HepG2 (cell line): Measurements from ENCODE around the gene TAS2R4. TPM values are rescaled to one million over a fixed set of nuclear protein-coding genes. Genes with fewer than 3 reads are reported as not detected.

ENCODE experiments used
- AKAP8 ChIP-seq: sonication (generic); formaldehyde crosslinking; IDR thresholded peaks from 2 replicates; pipeline ENCODE4 v1.5.1; 2020; ENCODE audit warnings: mild to moderate bottlenecking, missing genetic modification reagents
- ATF2 ChIP-seq: sonication (generic); formaldehyde crosslinking; IDR thresholded peaks from 2 replicates; pipeline ENCODE4 v1.4.0; 2020; ENCODE audit warnings: missing genetic modification reagents
- DMAP1 ChIP-seq: IDR thresholded peaks from 2 replicates; pipeline ENCODE4 v1.6.1; 2016
- GATAD2A ChIP-seq: IDR thresholded peaks from 2 replicates; pipeline ENCODE4 v1.6.1; 2016
- HNRNPK ChIP-seq: fragments of 200-400 bp; formaldehyde crosslinking; IDR thresholded peaks from 2 replicates; pipeline ENCODE4 v1.6.1; 2018; ENCODE audit warnings: low read length, low read depth, moderate library complexity, mild to moderate bottlenecking; ENCODE audit not compliant: poor library complexity, severe bottlenecking
- MLXIP ChIP-seq: sonication (generic); formaldehyde crosslinking; IDR thresholded peaks from 2 replicates; pipeline ENCODE4 v1.9.0; 2021; ENCODE audit warnings: missing genetic modification reagents, borderline replicate concordance
- NRL ChIP-seq: sonication (generic); formaldehyde crosslinking; IDR thresholded peaks from 2 replicates; pipeline ENCODE4 v1.5.0; 2020; ENCODE audit warnings: missing genetic modification reagents, mild to moderate bottlenecking, moderate library complexity, borderline replicate concordance
- RARA ChIP-seq: IDR thresholded peaks from 2 replicates; pipeline ENCODE4 v1.6.1; 2016; ENCODE audit warnings: missing genetic modification reagents, missing compliant biosample characterization
- TBL1XR1 ChIP-seq: fragments of 150-350 bp; IDR thresholded peaks from 2 replicates; pipeline ENCODE4 v1.6.1; 2014; ENCODE audit warnings: borderline replicate concordance, low read length; ENCODE audit not compliant: partially characterized antibody
- ZBTB46 ChIP-seq: sonication (generic); formaldehyde crosslinking; IDR thresholded peaks from 2 replicates; pipeline ENCODE4 v1.4.0; 2020; ENCODE audit warnings: mild to moderate bottlenecking, missing genetic modification reagents, borderline replicate concordance
- ZFP1 ChIP-seq: IDR thresholded peaks from 2 replicates; pipeline ENCODE4 v1.6.1; 2016
- ZNF160 ChIP-seq: sonication (generic); formaldehyde crosslinking; IDR thresholded peaks from 2 replicates; pipeline ENCODE4 v1.8.0; 2022; ENCODE audit warnings: mild to moderate bottlenecking, inconsistent platforms, missing genetic modification reagents
- ZNF33A ChIP-seq: sonication (generic); formaldehyde crosslinking; IDR thresholded peaks from 2 replicates; pipeline ENCODE4 v1.5.1; 2020; ENCODE audit warnings: missing genetic modification reagents, mild to moderate bottlenecking, moderate library complexity, borderline replicate concordance
- ZNF597 ChIP-seq: sonication (generic); formaldehyde crosslinking; IDR thresholded peaks from 2 replicates; pipeline ENCODE4 v1.5.0; 2020; ENCODE audit warnings: missing genetic modification reagents
- ZNF720 ChIP-seq: sonication (generic); formaldehyde crosslinking; IDR thresholded peaks from 2 replicates; pipeline ENCODE4 v1.4.0; 2020; ENCODE audit warnings: missing genetic modification reagents
- ZNF788 ChIP-seq: sonication (generic); formaldehyde crosslinking; IDR thresholded peaks from 2 replicates; pipeline ENCODE4 v1.5.0; 2020; ENCODE audit warnings: mild to moderate bottlenecking, missing genetic modification reagents, borderline replicate concordance
- ZSCAN22 ChIP-seq: sonication (generic); formaldehyde crosslinking; IDR thresholded peaks from 2 replicates; pipeline ENCODE4 v1.4.0; 2020; ENCODE audit warnings: mild to moderate bottlenecking, missing genetic modification reagents
- polyA plus RNA-seq, 8 experiments: library from polyadenylated mRNA; depleted of rRNA in 3 of 8; stranded (reverse) in 7 of 8; unstranded in 1 of 8; fragments of >200 nt; fragmentation: Illumina TruSeq in 4 of 8; extraction: Trizol in 4 of 8; gene quantifications; 2 replicates each; pipeline versions ENCODE4 v1.2.1 to v1.2.3, GENCODE V29; 2011 to 2016; ENCODE audit warnings: low read depth in 4 of 8, missing spikeins in 1 of 8, mixed read lengths in 1 of 8; ENCODE audit not compliant: insufficient read depth in 1 of 8
- total RNA-seq, 5 experiments: library from RNA; depleted of rRNA; stranded (reverse); fragments of >200 nt; fragmentation: Illumina TruSeq; extraction: Trizol; gene quantifications; 2 replicates each; pipeline ENCODE4 v1.2.3, GENCODE V29; 2016; ENCODE audit warnings: low read depth in 1 of 5
- TF ChIP-seq, protein P1 (sequence below): sonication (generic); formaldehyde crosslinking; IDR thresholded peaks from 2 replicates; pipeline ENCODE4 v1.4.0; 2020; ENCODE audit warnings: low read depth, missing genetic modification reagents

TAS2R4 gene
- total and polyA plus RNA-seq, 2 of the 13 experiments (the other 11 are each of a cell fraction or from before 2014, with no cell fraction given), result 0.71 to 0.80 TPM

GRCh38 chr7:141737836-141738591 is 38.5 kb upstream of the TAS2R4 start, which contains the start of gene SSBP1 (continued):
- TF ChIP-seq ATF2 (CRISPR knock-in tag) (peak; percentile 96), RARA (no peak), ZNF160 (CRISPR knock-in tag) (peak; percentile 79), TBL1XR1 (peak; percentile 83), MLXIP (CRISPR knock-in tag) (no peak), HNRNPK (no peak), ZNF33A (CRISPR knock-in tag) (no peak; the same call in 1 of the 2 replicates), DMAP1 (CRISPR knock-in tag) (peak; percentile 89), ZSCAN22 (CRISPR knock-in tag) (0 out of 2 replicates have a peak, but pooled peaks have one; percentile 68), ZBTB46 (no peak), ZNF720 (CRISPR knock-in tag) (peak; percentile 27; the same call in 1 of the 2 replicates), GATAD2A (CRISPR knock-in tag) (peak; percentile 91), ZNF597 (no peak), AKAP8 (CRISPR knock-in tag) (no peak), ZNF788 (CRISPR knock-in tag) (peak; percentile 95), ZFP1 (CRISPR knock-in tag) (peak; percentile 90), NRL (peak; percentile 64; the same call in 1 of the 2 replicates)
- TF ChIP-seq, protein P1, sequence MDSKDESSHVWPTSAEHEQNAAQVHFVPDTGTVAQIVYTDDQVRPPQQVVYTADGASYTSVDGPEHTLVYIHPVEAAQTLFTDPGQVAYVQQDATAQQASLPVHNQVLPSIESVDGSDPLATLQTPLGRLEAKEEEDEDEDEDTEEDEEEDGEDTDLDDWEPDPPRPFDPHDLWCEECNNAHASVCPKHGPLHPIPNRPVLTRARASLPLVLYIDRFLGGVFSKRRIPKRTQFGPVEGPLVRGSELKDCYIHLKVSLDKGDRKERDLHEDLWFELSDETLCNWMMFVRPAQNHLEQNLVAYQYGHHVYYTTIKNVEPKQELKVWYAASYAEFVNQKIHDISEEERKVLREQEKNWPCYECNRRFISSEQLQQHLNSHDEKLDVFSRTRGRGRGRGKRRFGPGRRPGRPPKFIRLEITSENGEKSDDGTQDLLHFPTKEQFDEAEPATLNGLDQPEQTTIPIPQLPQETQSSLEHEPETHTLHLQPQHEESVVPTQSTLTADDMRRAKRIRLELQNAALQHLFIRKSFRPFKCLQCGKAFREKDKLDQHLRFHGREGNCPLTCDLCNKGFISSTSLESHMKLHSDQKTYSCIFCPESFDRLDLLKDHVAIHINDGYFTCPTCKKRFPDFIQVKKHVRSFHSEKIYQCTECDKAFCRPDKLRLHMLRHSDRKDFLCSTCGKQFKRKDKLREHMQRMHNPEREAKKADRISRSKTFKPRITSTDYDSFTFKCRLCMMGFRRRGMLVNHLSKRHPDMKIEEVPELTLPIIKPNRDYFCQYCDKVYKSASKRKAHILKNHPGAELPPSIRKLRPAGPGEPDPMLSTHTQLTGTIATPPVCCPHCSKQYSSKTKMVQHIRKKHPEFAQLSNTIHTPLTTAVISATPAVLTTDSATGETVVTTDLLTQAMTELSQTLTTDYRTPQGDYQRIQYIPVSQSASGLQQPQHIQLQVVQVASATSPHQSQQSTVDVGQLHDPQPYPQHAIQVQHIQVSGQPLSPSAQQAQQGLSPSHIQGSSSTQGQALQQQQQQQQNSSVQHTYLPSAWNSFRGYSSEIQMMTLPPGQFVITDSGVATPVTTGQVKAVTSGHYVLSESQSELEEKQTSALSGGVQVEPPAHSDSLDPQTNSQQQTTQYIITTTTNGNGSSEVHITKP (CRISPR knock-in tag), result peak; percentile 86
